GM21367 (cell line): Measurements from ENCODE around the gene CDH5.

Source experiments
- ATAC-seq: cut with Tn5 transposase; IDR thresholded peaks from one replicate; pipeline ENCODE4 v1.9.1; 2021; ENCODE audit not compliant: unreplicated experiment

CDH5 gene

GRCh38 chr16:66390346-66391108 lies 24.0 kb downstream of the CDH5 start:
- no peak for ATAC-seq

- ATAC-seq = no peak
These were observed 25.5 kb downstream of the CDH5 start for GRCh38 chr16:66391726-66392670.

- no peak for ATAC-seq
These were observed 29.5 kb downstream of the CDH5 start for GRCh38 chr16:66395806-66396555.

DNA sequence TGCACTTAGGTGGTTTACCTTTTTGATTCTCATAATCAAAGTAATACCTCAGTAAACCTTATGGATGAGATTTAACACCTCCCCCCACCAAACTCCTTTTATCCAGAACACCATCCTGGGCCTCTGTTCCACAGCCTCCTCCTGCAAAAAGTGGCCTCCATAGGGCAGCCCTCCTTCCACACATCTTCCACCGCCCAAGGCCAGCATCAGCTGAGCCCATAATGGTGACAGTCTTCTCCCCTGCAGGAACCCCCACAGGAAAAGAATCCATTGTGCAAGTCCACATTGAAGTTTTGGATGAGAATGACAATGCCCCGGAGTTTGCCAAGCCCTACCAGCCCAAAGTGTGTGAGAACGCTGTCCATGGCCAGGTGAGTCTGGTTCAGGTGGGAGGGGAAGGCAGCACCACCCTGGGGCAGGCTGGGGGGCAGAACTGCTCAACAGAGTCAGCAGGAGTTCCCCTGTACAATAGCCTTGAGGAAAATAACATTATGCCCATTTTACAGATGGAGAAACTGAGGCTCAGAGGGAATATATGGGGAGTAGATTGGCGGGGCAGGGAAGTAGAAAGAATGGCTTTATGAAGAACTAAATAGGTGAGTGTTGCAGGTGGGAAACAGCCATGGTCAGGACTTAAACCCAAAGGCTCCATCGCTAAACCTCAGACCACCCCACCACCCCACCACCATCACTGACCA lies 31.4 kb downstream of the CDH5 start:
- no peak for ATAC-seq

- ATAC-seq = no peak
These were observed 32.5 kb downstream of the CDH5 start for GRCh38 chr16:66399031-66399430.

- ATAC-seq = no peak
These were observed 33.4 kb downstream of the CDH5 start for GRCh38 chr16:66399930-66400329.

GRCh38 chr16:66400503-66401380 lies 34.3 kb downstream of the CDH5 start:
- no peak for ATAC-seq

- no peak for ATAC-seq
These were observed 35.1 kb downstream of the CDH5 start for GRCh38 chr16:66401610-66402009.

- ATAC-seq = no peak
These were observed 35.7 kb downstream of the CDH5 start for GRCh38 chr16:66402166-66402565.

- no peak for ATAC-seq
These were observed 36.2 kb downstream of the CDH5 start for GRCh38 chr16:66402591-66403230.

GRCh38 chr16:66403531-66404145 lies 37.1 kb downstream of the CDH5 start:
- no peak for ATAC-seq

DNA sequence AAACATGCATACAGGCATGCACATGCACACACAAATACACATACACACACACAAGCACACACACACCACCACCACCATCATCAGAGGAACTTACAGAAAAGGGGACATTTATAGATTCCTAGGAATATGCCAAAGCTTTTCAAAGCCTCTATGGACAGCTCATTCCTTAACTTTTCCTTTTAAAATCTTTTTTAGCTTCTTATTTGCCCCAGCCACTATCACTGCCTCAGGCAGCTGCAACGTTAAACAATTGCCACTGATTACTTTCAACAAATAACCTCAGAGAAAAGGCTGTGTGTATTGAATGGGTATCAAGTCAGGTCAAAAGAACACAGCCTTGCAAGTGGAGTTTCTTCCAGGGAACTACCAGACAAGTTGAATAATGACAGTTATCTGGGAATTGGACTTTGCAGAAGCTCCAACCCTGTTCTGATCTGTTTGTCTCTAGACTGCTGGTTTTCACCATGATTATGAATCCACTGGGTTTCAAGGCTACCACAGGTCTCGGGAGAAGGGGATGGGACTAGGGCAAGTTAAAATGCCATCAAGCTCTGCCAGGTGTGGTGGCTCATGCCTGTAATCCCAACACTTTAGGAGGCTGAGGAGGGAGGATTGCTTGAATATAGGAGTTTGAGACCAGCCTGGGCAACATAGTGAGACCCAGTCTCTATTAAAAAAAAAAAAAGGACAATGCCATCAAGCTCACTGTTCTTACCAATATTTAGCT lies 38.7 kb downstream of the CDH5 start:
- no peak for ATAC-seq

DNA sequence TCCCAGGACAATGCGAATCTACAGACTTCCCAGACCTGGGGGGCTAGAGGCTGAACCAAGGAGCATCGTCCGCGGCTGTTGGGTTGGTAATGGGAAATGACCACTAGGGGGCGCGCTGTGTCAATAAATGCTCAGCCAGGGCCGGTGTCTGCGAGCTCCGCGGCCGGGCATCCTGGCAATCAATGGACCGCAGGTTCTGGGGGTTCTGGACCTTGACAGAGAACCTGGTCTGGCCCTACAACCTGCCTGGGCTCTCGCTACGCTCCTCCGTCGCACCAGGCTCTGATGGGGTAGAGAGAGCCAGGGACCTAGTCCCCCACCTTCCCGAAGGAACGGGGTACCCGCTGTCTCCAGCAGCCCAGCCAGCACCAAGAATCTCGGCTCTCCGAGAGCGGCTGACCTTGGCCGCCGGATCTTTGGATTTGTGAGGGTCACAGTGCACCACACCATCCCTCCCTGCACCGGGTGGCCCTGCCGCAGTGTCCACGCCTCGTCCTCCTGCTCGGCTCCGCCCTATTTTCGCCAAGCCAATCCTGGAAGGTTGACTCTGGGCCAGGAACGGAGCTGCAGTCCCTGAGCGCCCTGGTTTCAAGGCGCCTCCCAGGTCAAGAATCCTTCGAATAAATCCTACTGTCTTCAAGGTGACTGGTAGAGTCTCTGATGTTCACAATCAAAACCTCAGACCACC lies 40.2 kb downstream of the CDH5 start:
- ATAC-seq = peak; percentile 84

DNA sequence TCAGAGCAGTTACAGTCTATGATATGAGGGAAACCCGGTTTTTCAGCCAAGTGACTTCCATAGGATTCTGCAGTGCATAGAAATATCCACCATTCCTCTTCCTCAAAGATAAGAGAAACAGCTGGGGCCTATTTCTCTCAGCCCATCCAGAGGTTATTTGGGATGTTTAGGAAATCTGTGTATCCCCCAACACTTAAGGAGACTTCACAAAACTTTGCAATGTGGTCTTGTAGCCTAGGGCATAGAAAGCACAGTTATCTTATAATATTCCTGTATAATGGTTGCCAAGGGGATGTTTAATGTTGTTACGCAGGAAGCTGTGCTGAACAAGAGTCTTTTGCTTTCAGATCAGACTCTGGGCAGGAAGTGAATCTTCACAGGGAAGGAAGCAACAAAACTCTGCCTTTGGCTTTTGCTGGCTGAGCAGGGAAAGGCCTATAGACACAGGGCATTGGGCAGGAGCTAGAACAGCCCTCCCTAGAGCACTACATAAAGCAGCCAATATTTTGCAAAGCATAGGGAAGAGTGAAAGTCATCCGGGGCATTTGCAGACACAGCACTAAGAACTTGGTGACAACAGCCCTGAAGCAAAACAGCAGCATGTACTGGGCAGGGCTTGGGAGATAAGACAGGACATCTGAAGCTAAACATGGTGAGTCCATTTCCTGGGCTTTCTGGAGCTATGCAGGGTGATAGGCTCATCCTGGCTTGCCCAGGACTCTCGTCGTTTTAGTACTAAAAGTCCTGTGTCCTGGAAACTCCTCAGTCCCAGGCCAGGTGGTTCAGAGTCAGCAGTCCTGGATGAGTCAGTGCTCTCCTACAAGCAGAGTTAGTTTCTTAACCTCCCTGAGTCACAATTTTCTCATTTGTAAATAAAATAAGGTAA lies 41.9 kb downstream of the CDH5 start:
- no peak for ATAC-seq

DNA sequence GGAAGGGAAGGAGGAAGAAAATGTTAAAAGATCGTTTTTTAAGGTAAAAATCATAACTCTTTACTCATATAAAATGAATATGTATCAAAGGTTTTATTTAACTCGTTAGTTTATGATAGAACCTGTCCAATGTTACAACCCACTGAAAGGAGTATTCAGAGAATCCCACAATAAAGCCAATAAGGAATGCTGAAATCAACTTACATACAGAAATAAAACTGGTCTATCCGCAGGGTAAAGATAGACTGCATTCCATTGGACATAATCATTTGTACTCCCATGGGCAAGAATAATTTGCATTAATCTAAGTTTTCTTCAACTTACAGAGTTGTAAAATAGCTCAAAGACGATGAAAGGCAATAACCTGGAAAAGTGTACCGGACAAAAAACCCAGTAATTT lies 42.7 kb downstream of the CDH5 start:
- ATAC-seq = no peak

DNA sequence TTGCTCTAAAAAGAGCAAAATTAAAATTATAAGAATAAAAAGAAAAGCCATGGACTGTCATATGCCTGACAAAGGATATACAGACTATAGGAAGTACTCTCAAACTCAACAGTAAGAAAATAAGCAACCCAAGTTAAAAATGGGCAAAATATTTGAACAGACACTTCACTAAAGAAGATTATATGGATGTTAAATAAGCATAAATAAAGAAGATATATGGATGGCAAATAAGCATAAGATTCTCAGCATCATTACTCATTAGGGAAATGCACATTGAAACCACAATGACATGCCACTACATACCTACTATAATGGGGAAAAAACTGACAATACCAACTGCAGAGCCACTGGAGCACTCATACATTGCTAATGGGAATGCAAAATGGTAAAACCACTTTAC lies 45.7 kb downstream of the CDH5 start:
- no peak for ATAC-seq

- no peak for ATAC-seq
These were observed 48.4 kb downstream of the CDH5 start for GRCh38 chr16:66414891-66415290.
